CD14-positive monocyte (primary cell): ENCODE measurements around the gene HERC2. TPM values are rescaled to one million over a fixed set of nuclear protein-coding genes. Genes with fewer than 3 reads are reported as not detected.
A peak's percentile ranks its signal among the peaks of the same experiment; 100 is the strongest.

Experiments used
- DNase-seq, 3 donors: peaks; one replicate each; pipeline ENCODE4 v3.0.0-alpha.2; 2011 to 2022
- H2AFZ ChIP-seq: 2 replicates; pipeline ENCODE4 v1.6.0; 2012; ENCODE audit warnings: mild to moderate bottlenecking, low read depth, low read length, inconsistent platforms; ENCODE audit not compliant: insufficient read depth, poor library complexity, severe bottlenecking
- H3K27ac ChIP-seq, 2 donors: 1 replicate in 1 of 2; 2 replicates in 1 of 2; pipeline ENCODE4 v1.5.1; 2012 to 2013; ENCODE audit warnings: low read length in 2 of 2, control low read depth in 1 of 2, inconsistent platforms in 1 of 2, low read depth in 1 of 2, mild to moderate bottlenecking in 1 of 2
- H3K27me3 ChIP-seq, 2 donors: one replicate each; pipeline versions ENCODE4 v1.6.0 to v1.6.1; 2011 to 2013; ENCODE audit warnings: low read length in 2 of 2; ENCODE audit not compliant: control insufficient read depth in 2 of 2, insufficient read depth in 2 of 2
- H3K36me3 ChIP-seq, 2 donors: replicated peaks in 1 of 2; 1 replicate in 1 of 2; 2 replicates in 1 of 2; pipeline versions ENCODE4 v1.5.1 to v1.6.1; 2012 to 2013; ENCODE audit warnings: low read length in 2 of 2, control low read depth in 1 of 2, inconsistent platforms in 1 of 2, mild to moderate bottlenecking in 1 of 2; ENCODE audit not compliant: insufficient read depth in 2 of 2, control insufficient read depth in 1 of 2
- H3K4me1 ChIP-seq, 2 donors: 1 replicate in 1 of 2; 2 replicates in 1 of 2; pipeline versions ENCODE4 v1.5.1 to v1.6.1; 2012 to 2013; ENCODE audit warnings: low read length in 2 of 2, control low read depth in 1 of 2, inconsistent platforms in 1 of 2, mild to moderate bottlenecking in 1 of 2, moderate library complexity in 1 of 2; ENCODE audit not compliant: insufficient read depth in 2 of 2, control insufficient read depth in 1 of 2
- H3K4me2 ChIP-seq: replicated peaks from 2 replicates; pipeline ENCODE3; 2012; ENCODE audit warnings: low read length, moderate library complexity, mild to moderate bottlenecking; ENCODE audit not compliant: poor library complexity, severe bottlenecking; ENCODE audit errors: extremely low read depth
- H3K4me3 ChIP-seq, 3 experiments: fragments of 200-600 bp in 1 of 3; sonication (generic) in 1 of 3; replicated peaks in 1 of 3; 1 replicate in 2 of 3; 2 replicates in 1 of 3; pipeline ENCODE4 v1.5.1; 2011 to 2013; ENCODE audit warnings: low read length in 3 of 3, mild to moderate bottlenecking in 3 of 3, control low read depth in 2 of 3, low read depth in 2 of 3, inconsistent platforms in 1 of 3, moderate library complexity in 1 of 3
- H3K79me2 ChIP-seq: 2 replicates; pipeline ENCODE4 v1.6.0; 2012; ENCODE audit warnings: mild to moderate bottlenecking, control low read depth, inconsistent platforms, low read length, moderate library complexity; ENCODE audit not compliant: insufficient read depth
- H3K9ac ChIP-seq: 2 replicates; pipeline ENCODE4 v1.6.0; 2017; ENCODE audit warnings: low read length, mild to moderate bottlenecking; ENCODE audit not compliant: insufficient read depth, poor library complexity, severe bottlenecking
- H3K9me3 ChIP-seq, 2 donors: replicated peaks in 1 of 2; 1 replicate in 1 of 2; 2 replicates in 1 of 2; pipeline versions ENCODE4 v1.5.1 to v1.6.1; 2012 to 2013; ENCODE audit warnings: low read length in 2 of 2, control low read depth in 1 of 2; ENCODE audit not compliant: control insufficient read depth in 1 of 2, insufficient read depth in 1 of 2
- H4K20me1 ChIP-seq: 2 replicates; pipeline ENCODE4 v1.6.0; 2012; ENCODE audit warnings: mild to moderate bottlenecking, low read length, control low read depth, moderate library complexity; ENCODE audit not compliant: insufficient read depth
- H3K27ac Mint-ChIP-seq, 7 donors: one replicate each; pipeline ENCODE4 v1.8.0; 2020; ENCODE audit warnings: mild to moderate bottlenecking in 7 of 7, mixed read lengths in 7 of 7, moderate library complexity in 6 of 7, inconsistent platforms in 2 of 7
- H3K27me3 Mint-ChIP-seq, 3 donors: one replicate each; pipeline ENCODE4 v1.8.0; 2021 to 2022; ENCODE audit warnings: low read depth in 3 of 3, mild to moderate bottlenecking in 3 of 3, mixed read lengths in 3 of 3, moderate library complexity in 3 of 3, inconsistent platforms in 1 of 3
- H3K36me3 Mint-ChIP-seq, 2 donors: one replicate each; pipeline ENCODE4 v1.8.0; 2020; ENCODE audit warnings: mixed read lengths in 2 of 2, inconsistent platforms in 1 of 2, mild to moderate bottlenecking in 1 of 2
- H3K4me1 Mint-ChIP-seq: one replicate; pipeline ENCODE4 v1.8.0; 2020; ENCODE audit warnings: mild to moderate bottlenecking, mixed read lengths
- H3K4me3 Mint-ChIP-seq, 2 donors: one replicate each; pipeline ENCODE4 v1.8.0; 2020; ENCODE audit warnings: mild to moderate bottlenecking in 2 of 2, mixed read lengths in 2 of 2, moderate library complexity in 1 of 2
- H3K9me3 Mint-ChIP-seq, 7 donors: one replicate each; pipeline ENCODE4 v1.8.0; 2020 to 2022; ENCODE audit warnings: mixed read lengths in 7 of 7, mild to moderate bottlenecking in 6 of 7, moderate library complexity in 6 of 7, inconsistent platforms in 2 of 7
- CTCF ChIP-seq: fragments of 200-600 bp; IDR thresholded peaks from one replicate; pipeline ENCODE4 v1.8.0; 2022; ENCODE audit warnings: antibody characterized with exemption, mild to moderate bottlenecking
- WGBS: methylation state at CpG from one replicate; pipeline ENCODE4 v1.1.5; 2013; ENCODE audit warnings: missing lambda C conversion rate; ENCODE audit not compliant: insufficient coverage; 5-methylcytosine and 5-hydroxymethylcytosine counted together
- intact Hi-C, 2 donors: fragments of 100-400 bp; cut with micrococcal nuclease; formaldehyde crosslinking; loops; one replicate each; pipeline versions ENCODE4 v1.15.0 to v1.15.1; 2023
- polyA plus RNA-seq, 3 donors: library from polyadenylated mRNA; depleted of rRNA in 1 of 3; unstranded in 2 of 3; stranded (reverse) in 1 of 3; fragments of 300-500 nt in 2 of 3; fragments of >200 nt in 1 of 3; fragmentation: Illumina TruSeq in 2 of 3; gene quantifications; 1 replicate in 2 of 3; 2 replicates in 1 of 3; pipeline ENCODE4 v1.2.3, GENCODE V29; 2012 to 2021

Gene HERC2
- polyA plus RNA-seq, 3 donors, result 3.1 to 9.0 (median 4.7) TPM

- 0% methylated on average over 6 of the region's 8 CpGs for WGBS
- intact Hi-C loops, result no loop called here
These were observed 214.1 kb downstream of the HERC2 start for GRCh38 chr15:28107904-28108275.

GRCh38 chr15:28107111-28107903 lies 214.7 kb downstream of the HERC2 start:
- Histone ChIP-seq H3K79me2 (no peaks in the 10 kb centered on the region), H2AFZ (no peak overlapping the region), H3K27ac (no peak overlapping the region), H3K4me2 (peak overlapping the region; percentile 49), H3K36me3 (peaks cover 10 to 13% of the 10 kb centered on the region in 2 donors), H4K20me1 (no peaks in the 10 kb centered on the region), H3K4me3 (peak overlapping the region in 1 of 3 experiments; percentile 51), H3K27me3 (peaks cover 8 to 35% of the 10 kb centered on the region in 2 donors), H3K9ac (no peak overlapping the region), H3K4me1 (peaks cover 0 to 13% of the 10 kb centered on the region in 2 donors), H3K9me3 (peaks cover 3 to 14% of the 10 kb centered on the region in 2 donors)
- intact Hi-C loops, result no loop called here
- Mint-ChIP-seq H3K27ac (no peak overlapping the region), H3K36me3 (peaks cover 11 to 14% of the 10 kb centered on the region in 2 donors), H3K4me1 (peaks cover 8% of the 10 kb centered on the region), H3K4me3 (peak overlapping the region; percentile 71 to 90), H3K9me3 (peaks cover 3 to 23% (median 6%) of the 10 kb centered on the region in 7 donors), H3K27me3 (peaks cover 32 to 52% (median 38%) of the 10 kb centered on the region in 3 donors)
- DNase-seq, result no peak
- no peak for TF ChIP-seq CTCF
- under 1% methylated on average over 63 of the region's 63 CpGs for WGBS

More at GRCh38 chr15:28107904-28108275, 214.1 kb downstream of the HERC2 start:
- DNase-seq, result no peak
- Mint-ChIP-seq H3K4me1 (peaks cover 8% of the 10 kb centered on the region), H3K27ac (no peak overlapping the region), H3K4me3 (peak overlapping the region in 1 of 2 donors; percentile 67), H3K27me3 (peaks cover 28 to 52% (median 37%) of the 10 kb centered on the region in 3 donors), H3K9me3 (peaks cover 2 to 23% (median 4%) of the 10 kb centered on the region in 7 donors), H3K36me3 (peaks cover 17 to 20% of the 10 kb centered on the region in 2 donors)
- peaks cover 0 to 13% of the 10 kb centered on the region in 2 donors for H3K4me1 ChIP-seq
- no peak overlapping the region for H3K4me3 ChIP-seq
- TF ChIP-seq CTCF, result no peak
- H2AFZ ChIP-seq, result no peak overlapping the region
- peaks cover 16 to 19% of the 10 kb centered on the region in 2 donors for H3K36me3 ChIP-seq
- no peak overlapping the region for H3K27ac ChIP-seq
- H4K20me1 ChIP-seq, result no peaks in the 10 kb centered on the region
- no peaks in the 10 kb centered on the region for H3K79me2 ChIP-seq
- no peak overlapping the region for H3K4me2 ChIP-seq
- H3K9me3 ChIP-seq, result peaks cover 0 to 14% of the 10 kb centered on the region in 2 donors
- peaks cover 8 to 34% of the 10 kb centered on the region in 2 donors for H3K27me3 ChIP-seq
- H3K9ac ChIP-seq, result no peak overlapping the region
